Measurements from ENCODE around the gene HDAC11. TPM values are rescaled to one million over a fixed set of nuclear protein-coding genes. Genes with fewer than 3 reads are reported as not detected.

HDAC11 gene
- total RNA-seq, 1 donor from 2014 or later: 11.9 TPM

- Mint-ChIP-seq H3K36me3 (ENCODE audit: unreplicated experiment) (no peaks in the 10 kb centered on the region), H3K9me3 (ENCODE audit: unreplicated experiment) (no peaks in the 10 kb centered on the region), H3K27ac (ENCODE audit: unreplicated experiment) (peak overlapping the region; percentile 84), H3K4me1 (ENCODE audit: unreplicated experiment) (peaks cover 62% of the 10 kb centered on the region), H3K27me3 (ENCODE audit: unreplicated experiment) (no peaks in the 10 kb centered on the region), H3K4me3 (ENCODE audit: unreplicated experiment) (no peak overlapping the region)
- no peak for TF ChIP-seq CTCF (IDR thresholded peaks at IDR 0.05)
- DNase-seq (ENCODE audit: extremely low spot score, unreplicated experiment): no peak
Observed at GRCh38 chr3:13504161-13504831, 24.2 kb downstream of the HDAC11 start.

GRCh38 chr3:13505147-13506130 lies 25.3 kb downstream of the HDAC11 start:
- TF ChIP-seq CTCF (IDR thresholded peaks at IDR 0.05): no peak
- peak overlapping the region; percentile 84 for H3K27ac Mint-ChIP-seq (ENCODE audit: unreplicated experiment)
- H3K9me3 Mint-ChIP-seq (ENCODE audit: unreplicated experiment): no peaks in the 10 kb centered on the region
- no peaks in the 10 kb centered on the region for H3K36me3 Mint-ChIP-seq (ENCODE audit: unreplicated experiment)
- peaks cover 60% of the 10 kb centered on the region for H3K4me1 Mint-ChIP-seq (ENCODE audit: unreplicated experiment)
- no peaks in the 10 kb centered on the region for H3K27me3 Mint-ChIP-seq (ENCODE audit: unreplicated experiment)
- no peak for DNase-seq (ENCODE audit: extremely low spot score, unreplicated experiment)
- H3K4me3 Mint-ChIP-seq (ENCODE audit: unreplicated experiment): no peak overlapping the region

DNA sequence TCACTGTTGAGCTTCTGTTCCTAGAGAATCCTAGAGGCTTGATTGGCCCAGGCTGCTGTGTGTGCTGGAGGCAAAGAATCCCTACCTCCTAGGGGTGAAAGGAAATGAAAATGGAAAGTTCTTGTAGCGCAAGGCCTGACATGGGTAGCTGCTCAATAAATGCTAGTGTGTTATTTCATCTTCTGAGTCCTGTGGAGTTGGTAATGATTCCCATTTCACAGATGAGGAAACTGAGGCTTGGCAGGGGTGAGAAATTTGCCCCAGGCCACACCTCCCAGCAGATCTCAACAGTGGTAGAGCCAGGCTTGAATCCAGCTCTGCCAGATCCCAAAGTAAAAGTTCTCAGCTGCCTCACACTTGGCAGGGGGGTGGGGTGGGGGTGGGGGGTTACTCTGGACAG lies 26.1 kb downstream of the HDAC11 start:
- H3K4me3 Mint-ChIP-seq (ENCODE audit: unreplicated experiment): no peak overlapping the region
- no peaks in the 10 kb centered on the region for H3K36me3 Mint-ChIP-seq (ENCODE audit: unreplicated experiment)
- TF ChIP-seq CTCF (IDR thresholded peaks at IDR 0.05): no peak
- DNase-seq (ENCODE audit: extremely low spot score, unreplicated experiment): no peak
- H3K9me3 Mint-ChIP-seq (ENCODE audit: unreplicated experiment): no peaks in the 10 kb centered on the region
- peak overlapping the region; percentile 95 for H3K27ac Mint-ChIP-seq (ENCODE audit: unreplicated experiment)
- H3K4me1 Mint-ChIP-seq (ENCODE audit: unreplicated experiment): peaks cover 53% of the 10 kb centered on the region
- H3K27me3 Mint-ChIP-seq (ENCODE audit: unreplicated experiment): no peaks in the 10 kb centered on the region

GRCh38 chr3:13506680-13507079 lies 26.6 kb downstream of the HDAC11 start:
- Mint-ChIP-seq H3K9me3 (ENCODE audit: unreplicated experiment) (no peaks in the 10 kb centered on the region), H3K36me3 (ENCODE audit: unreplicated experiment) (no peaks in the 10 kb centered on the region), H3K27ac (ENCODE audit: unreplicated experiment) (peak overlapping the region; percentile 95), H3K4me3 (ENCODE audit: unreplicated experiment) (no peak overlapping the region), H3K27me3 (ENCODE audit: unreplicated experiment) (no peaks in the 10 kb centered on the region), H3K4me1 (ENCODE audit: unreplicated experiment) (peaks cover 53% of the 10 kb centered on the region)
- no peak for DNase-seq (ENCODE audit: extremely low spot score, unreplicated experiment)
- TF ChIP-seq CTCF (IDR thresholded peaks at IDR 0.05): no peak

- TF ChIP-seq CTCF (IDR thresholded peaks at IDR 0.05): no peak
- no peaks in the 10 kb centered on the region for H3K27me3 Mint-ChIP-seq (ENCODE audit: unreplicated experiment)
- no peaks in the 10 kb centered on the region for H3K9me3 Mint-ChIP-seq (ENCODE audit: unreplicated experiment)
- no peak overlapping the region for H3K4me3 Mint-ChIP-seq (ENCODE audit: unreplicated experiment)
- no peak for DNase-seq (ENCODE audit: extremely low spot score, unreplicated experiment)
- peaks cover 52% of the 10 kb centered on the region for H3K4me1 Mint-ChIP-seq (ENCODE audit: unreplicated experiment)
- H3K36me3 Mint-ChIP-seq (ENCODE audit: unreplicated experiment): no peaks in the 10 kb centered on the region
- H3K27ac Mint-ChIP-seq (ENCODE audit: unreplicated experiment): peak overlapping the region; percentile 95
Observed at GRCh38 chr3:13507247-13507569, 27.1 kb downstream of the HDAC11 start.
